ENCODE results near the gene DOCK10.

The DOCK10 gene

DNA sequence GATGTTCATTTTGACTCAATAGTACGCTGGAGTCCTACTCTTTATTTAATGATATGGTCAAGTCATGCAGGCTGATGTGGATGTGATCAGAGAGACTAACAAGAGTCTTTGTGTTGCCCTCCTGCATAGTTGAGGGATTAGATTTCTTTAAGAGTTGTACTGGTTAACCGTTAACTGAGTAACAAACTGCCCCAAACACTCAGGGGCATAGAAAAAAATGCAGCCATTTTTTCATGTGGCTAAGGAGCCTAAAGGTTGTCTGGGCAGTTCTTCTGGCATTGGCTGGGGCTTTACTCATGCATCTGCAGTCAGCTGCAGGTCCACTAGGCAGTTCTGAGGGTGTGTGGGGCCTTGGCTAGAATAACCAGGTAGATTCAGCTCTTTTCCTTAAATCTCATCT lies 32.5 kb downstream of the DOCK10 start:
- DNase-seq = no peak

GRCh38 chr2:225008935-225009334 lies 33.3 kb downstream of the DOCK10 start:
- no peak for DNase-seq

DNA sequence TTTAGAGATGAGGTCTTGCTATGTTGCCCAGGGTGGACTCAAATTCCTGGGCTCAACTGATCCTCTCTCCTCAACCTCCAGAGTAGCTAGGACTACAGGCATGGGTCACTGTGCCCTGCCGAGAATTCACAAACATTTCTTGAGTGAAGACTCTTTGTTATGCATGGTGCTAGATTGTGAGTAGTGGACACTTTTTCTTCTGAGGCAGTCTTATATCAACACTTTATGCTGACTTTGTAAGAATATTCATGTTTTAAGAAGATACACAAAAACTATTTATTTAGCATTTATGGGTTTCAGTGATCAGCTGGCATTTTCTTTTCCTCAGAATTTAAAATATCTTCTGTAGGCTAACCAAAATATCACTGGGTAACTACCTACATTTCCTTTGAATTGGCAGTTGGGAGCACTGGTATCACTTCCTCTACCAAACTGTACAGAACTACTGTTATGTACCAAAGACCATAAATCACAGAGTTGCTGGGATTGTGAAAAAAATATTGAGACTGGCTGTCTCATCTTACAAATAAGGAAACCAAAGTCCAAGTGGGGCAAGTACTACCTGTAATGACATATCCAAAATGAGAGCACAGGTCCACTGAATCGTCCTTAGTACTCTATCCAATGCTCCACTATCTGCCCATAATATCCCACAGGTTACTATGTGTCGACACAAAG lies 34.0 kb downstream of the DOCK10 start:
- DNase-seq = no peak

- no peak for DNase-seq
These were observed 35.5 kb downstream of the DOCK10 start for GRCh38 chr2:225006730-225007129.

DNA sequence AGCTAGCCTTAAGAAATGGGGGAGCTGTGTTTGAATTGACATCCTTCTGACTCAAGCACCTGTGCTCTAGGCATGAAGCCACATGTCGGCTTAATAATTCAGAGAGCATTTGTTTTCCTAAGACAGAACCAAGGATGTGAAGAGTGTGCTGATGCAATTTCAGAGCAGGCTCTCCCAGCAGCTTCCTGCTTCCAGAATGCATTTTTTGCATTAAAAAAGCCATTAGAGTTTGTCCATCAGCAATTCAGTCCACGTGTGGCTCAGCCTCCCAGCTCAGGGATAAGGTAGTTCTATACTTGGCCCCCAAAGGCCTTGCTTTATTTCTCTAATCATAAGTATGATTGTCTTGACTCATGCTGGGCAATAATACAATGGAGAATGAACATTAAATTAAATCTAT lies 37.7 kb downstream of the DOCK10 start:
- no peak for DNase-seq

DNA sequence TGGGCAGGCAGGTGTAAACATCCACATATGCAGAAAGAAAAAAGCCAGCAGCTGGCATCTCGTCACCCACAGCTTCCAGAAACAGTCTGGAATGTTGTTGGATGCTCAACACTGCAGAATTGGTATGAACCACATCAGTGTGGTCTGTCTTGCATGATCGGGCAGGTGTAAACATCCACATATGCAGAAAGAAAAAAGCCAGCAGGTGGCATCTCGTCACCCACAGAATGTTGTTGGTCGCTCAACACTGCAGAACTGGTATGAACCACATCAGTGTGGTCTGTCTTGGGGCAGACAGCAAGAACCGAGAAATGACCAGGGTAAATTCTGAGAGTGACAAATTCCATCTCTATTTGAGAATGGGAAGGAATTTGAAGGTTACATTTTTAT lies 39.6 kb downstream of the DOCK10 start:
- DNase-seq = no peak

- DNase-seq = no peak
These were observed 40.1 kb downstream of the DOCK10 start for GRCh38 chr2:225002039-225002655.

DNA sequence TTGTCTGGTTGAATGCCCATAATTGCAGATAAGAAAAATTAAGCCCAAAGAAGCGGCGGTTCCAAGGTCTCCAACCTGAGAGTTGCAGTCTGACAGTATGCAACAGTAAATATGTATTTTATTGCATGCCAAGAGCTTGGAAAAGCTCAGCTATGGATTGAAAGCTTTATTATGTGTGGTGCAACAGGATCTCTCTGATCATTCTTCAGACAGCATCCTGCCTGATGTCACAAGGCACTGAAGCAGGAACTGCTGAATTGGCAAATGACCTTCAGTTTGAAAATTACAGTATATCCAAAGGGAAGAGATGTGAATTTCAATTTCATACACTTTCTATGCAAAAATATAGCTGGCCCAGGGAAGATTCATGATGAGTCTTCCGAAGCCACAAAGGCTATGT lies 42.5 kb downstream of the DOCK10 start:
- no peak for DNase-seq

DNA sequence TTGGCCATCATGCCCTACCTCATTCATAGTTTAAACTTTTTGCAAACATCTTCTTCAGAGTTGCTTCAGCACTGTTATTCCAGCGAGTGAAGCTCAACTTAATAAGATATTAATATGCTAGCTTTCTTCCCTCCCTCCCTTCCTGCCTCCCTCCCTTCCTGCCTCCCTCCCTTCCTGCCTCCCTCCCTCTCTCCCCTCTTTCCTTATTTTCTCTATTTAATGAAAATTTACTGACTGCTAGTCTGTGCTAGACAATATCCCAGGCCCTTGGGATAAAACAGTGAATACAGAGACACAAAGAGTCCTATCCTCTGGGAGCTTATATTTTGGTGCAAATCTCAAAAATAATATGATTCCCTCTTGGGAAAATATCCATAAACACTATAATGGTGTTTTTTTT lies 42.9 kb downstream of the DOCK10 start:
- DNase-seq = no peak

- no peak for DNase-seq
These were observed 44.5 kb downstream of the DOCK10 start for GRCh38 chr2:224997802-224998201.

DNA sequence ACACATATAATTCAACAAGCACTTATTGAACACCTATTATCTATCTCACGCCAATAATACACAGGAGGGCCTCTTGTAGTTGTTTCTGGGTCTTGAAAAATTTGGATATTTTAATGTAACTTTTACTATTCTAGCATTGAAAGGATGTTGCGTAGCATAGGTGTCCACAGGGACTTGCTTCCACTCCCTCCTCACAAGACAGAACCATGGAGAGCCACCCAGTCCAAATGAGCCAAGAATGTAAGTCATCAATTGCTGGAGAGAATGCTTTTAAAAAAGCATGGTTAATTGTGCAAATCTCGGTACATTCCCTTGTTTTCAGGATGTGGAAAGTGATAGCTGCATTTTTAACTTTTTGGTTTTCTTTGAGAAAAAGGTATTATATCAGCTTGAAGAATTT lies 46.8 kb downstream of the DOCK10 start:
- no peak for DNase-seq

GRCh38 chr2:224994242-224994823 lies 47.9 kb downstream of the DOCK10 start:
- no peak for DNase-seq

GRCh38 chr2:224990710-224991109 lies 51.6 kb downstream of the DOCK10 start:
- no peak for DNase-seq

GRCh38 chr2:224987733-224988132 lies 54.5 kb downstream of the DOCK10 start:
- DNase-seq = no peak

- DNase-seq = no peak
These were observed 55.8 kb downstream of the DOCK10 start for GRCh38 chr2:224986477-224986876.

DNA sequence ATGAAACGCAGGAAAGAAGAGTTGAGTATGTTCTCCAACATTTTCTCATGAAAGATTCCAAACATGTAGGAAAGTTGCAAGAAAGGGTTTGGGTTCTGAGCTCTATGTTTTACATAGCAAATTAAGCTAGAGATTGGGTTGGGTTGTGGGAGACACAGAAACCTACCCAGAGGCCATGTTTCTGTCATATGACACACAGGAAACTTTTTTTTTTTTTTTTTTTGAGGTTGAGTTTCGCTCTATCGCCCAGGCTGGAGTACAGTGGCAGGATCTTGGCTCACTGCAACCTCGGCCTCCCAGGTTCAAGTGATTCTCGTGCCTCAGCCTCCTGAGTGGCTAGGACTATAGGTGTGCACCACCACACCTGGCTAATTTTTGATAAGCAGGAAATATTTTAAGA lies 57.6 kb downstream of the DOCK10 start:
- no peak for DNase-seq

DNA sequence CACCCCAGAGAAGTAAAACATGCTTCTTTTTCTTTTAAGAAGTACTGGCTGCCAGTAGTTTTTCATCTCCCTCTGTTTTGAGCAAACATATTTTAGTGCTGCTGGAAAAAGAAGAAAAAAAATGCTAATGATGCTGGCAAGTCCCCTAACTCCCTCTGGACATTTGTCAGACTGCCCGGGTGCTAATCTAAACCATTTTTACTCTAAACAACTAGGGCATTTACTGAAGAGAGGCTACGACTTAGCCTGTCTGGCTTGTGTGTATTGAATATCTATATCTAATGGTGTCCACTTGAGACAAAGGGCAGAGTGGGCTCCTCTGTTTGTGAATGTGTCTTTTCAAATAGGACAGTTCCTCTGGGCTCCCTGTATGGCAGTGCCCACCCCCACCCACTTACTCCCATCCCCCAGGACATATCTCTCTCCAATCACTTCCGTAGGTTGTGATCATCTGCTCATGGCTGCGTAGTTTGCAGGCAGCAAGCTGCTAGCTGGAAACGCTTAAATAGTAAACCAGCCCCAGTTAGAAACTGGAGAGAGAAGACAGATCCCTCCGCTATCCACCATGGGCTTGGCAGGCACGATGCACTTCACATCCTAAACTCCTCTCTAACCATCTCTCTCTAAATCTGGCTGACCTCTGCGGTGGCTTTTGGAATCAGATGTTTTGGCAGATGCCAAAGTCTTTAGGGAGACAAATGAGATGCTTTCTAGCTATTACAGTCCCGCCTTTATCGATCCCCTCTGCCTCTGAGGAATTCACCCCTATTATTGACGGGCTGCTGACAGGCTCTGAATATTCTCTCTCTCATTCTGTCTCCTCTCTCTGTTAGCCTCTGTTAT lies 58.3 kb downstream of the DOCK10 start:
- DNase-seq = no peak

DNA sequence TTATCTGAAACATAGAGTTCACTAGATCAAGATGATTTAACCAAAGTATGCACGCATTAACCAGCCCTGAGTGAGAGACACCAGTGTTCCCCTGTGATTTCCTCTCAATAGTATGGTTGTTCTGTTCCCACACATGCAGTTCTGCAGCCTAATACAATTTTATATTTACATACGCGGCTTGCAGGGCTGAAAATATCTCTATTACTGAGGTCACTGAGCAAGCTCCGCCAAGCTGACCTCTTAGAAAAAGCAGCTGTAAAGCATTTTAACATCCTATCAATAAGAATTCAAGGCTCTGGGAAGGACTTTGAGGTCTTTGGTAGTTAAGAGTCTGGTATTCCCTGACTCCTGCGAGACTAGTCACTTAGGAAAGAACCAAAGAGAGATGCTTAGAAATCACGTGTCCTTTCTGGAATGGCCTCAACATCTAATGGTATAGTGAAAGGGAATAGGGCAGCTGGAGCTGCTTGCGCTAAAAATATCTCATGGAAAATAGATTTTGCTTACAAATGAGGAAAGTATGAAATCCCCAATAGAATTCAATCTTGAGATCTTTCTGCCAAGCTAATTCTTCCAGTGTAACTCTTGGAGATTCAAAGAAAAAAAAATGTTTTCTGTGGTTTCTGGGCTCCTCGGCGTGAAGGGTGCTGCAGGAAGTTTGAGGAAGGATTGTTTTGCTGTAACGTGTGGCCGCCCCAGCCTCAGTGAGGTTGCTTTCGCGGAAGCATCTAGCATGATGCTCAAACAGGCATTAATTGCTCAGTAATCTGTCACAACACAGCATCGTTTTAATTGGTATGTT lies 59.2 kb downstream of the DOCK10 start:
- peak; percentile 43 for DNase-seq

- DNase-seq = no peak
These were observed 60.0 kb downstream of the DOCK10 start for GRCh38 chr2:224982226-224982625.

DNA sequence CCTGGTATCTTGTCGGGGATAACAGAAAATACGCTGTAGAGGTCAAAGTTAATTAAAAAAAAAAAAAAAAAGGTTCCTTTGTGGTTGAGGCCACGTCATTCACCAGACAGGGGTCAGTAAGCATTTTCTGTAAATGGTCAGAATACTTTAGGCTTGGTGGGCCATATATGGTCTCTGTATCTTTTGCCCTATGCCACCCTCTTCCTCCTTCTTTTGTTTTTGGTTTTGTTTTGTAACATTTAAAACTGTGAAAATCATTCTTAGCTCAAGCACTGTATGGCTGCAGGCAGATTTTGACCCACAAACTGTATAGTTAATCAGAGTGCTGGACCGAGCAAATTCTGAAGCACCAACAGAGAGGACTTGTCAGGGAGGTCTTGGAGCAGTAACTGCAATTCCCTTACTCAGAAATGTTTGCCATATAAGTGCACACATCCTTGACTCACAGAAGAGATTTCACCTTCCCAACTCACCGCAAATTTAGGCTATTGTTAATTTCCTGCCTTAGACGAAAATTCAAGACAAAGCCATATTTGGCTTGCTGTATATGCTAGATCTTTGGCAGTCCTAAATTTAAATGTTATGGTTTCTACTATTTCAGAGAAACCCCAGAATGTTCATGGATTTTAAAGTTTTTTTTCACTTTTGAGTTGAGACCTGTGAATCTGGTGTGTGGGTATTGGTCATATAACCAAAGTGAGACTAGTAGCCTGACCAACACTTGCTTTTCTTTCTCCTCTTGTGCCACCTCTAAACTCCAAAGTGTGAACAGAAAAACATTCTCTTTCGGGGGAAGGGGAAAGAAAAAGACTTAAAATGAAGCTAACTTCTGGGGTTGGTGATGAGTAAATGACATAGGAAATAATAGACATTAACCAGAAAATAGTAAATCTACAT lies 65.4 kb downstream of the DOCK10 start:
- no peak for DNase-seq

- DNase-seq = no peak
These were observed 66.5 kb downstream of the DOCK10 start for GRCh38 chr2:224975761-224976160.

Measured in amniotic stem cell (primary cell).